SW480 (cell line): ENCODE measurements around the gene SLC12A1.

Source experiments
- DNase-seq: peaks from one replicate; pipeline ENCODE4 v3.0.0-alpha.2; 2016; ENCODE audit warnings: low spot score

Gene SLC12A1

DNA sequence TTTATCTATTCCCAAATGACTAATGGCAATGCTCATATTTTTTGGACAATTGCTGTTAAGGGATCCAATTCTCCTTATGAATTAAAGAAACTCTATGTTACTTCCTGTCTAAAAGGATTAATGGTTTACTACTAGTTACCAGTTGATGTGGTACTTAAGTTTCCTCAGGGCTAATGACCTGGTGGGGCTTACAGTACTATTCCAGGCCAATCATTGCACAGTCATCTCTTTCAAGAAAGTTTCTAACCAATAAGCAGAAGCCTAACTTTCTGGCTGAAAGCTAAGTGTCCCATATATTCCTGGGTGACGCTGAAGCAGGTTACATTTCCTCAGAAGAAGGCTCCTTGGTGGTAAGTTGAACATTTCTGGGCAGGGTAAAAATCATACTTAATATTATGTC is at the start of gene SLC12A1:
Gene SLC12A1 (plus strand): TSS at position 322 of the 400 bp plus-strand sequence. CDS start 1,418 bp downstream, outside the sequence.
- DNase-seq: no peak

DNA sequence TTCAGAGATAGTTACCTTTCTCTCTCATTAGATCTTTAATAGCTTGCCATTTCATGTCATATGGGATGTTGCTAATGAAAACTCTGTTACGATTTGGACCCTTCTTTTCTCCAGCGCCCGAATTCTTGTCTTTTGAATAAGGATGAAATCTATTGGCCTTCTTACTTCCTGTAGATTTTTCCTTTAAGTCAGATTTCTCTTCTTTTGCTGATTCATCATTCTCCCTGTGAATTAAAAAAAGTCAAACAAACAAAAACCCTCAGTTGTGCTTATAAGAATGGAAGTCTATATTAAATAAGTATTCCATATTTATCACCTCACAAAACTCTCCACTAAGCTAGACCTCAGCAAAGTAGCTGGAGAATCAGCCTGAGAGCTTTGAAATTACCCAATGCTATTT is 37.5 kb upstream of the SLC12A1 start:
- DNase-seq: no peak

DNA sequence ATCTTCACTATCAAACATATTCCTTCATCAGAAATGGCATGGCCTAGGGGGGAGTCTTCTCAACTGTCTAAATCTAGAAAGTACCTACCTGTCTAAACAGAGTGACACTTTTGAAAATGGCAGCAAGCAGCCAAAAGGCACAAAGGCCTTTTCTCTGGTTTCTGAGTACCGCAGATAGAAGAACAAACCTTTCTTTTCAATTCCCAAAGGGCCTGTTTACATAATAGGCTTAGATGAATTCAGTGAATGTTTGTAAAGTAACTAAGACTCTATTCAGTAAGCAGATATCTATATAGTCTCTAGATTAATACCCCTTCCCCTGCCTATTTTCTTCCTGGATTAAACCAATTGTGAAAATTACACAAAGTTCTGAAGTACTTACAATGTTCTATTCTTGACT is 35.1 kb upstream of the SLC12A1 start:
- DNase-seq: no peak

DNA sequence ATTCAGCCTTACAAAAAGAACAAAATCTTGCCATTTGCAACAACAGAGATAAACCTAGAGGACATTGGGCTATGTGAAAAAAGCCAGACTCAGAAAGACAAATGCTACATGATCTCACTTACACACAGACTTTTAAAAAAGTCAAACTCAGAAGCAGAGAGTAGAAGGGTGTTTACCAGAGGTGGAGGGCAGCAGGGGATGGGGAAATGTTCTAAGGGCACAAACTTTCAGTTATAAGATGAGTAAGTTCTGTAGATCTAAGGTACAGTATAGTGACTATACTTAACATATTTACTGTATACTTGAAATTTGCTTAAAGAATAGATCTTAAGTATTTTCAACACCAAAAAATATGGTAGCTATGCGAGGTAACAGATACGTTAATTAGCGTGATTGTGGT is 31.0 kb upstream of the SLC12A1 start:
- DNase-seq: no peak

DNA sequence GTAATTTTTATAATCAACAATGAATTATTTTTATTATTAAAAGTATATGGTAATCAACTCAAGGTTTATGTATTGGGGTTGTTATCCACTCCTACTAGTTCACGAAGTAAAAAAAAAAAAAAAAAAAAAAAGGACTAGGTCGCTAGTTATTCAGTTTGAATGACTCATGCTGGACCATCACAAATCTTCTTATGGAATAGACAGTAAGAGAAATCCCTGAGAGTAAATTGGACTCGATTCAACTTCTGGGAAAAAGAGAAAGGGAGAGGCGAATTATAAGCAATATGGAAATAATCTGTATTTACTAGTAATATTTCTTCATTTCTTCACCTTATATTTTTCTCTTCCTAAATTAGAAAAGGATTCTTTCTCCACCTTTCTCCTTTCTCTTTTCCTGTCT is 30.0 kb upstream of the SLC12A1 start:
- DNase-seq: no peak

DNA sequence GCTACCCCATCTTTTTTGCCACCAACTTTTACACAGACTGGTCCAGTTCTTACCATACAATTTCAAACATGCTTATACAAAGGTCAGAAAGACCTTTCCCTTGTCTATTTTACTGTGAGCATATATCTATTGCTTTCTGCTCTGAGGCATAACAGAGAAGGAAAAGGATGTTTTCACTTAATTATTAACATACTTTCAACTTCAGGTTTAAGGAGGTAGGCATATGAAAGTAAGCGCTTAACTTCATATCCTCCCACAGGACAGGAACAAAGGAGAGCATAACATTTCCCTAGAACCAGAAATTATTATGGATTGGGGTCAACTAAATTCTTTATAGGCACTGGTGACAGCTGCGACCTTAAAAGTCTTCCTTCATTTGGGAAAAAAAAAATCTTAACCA is 29.1 kb upstream of the SLC12A1 start:
- DNase-seq: no peak

DNA sequence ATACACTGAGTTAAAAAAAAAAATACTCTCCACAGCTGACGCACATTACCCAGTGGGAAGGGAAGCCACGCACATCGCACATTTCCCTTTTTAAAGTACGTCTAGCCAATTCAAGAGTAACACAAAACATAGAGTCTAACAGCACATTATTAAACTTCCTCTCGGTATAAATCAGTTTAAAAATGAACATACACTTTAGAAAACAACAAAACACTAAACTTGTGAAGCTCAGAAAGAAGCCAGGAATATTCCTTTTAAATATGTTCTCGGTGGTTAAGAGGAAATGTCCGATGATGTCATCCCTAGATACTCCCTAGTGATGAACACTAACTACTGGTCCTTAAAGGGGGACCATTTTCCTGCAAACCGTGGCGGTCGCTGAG is 28.7 kb upstream of the SLC12A1 start:
- DNase-seq: peak; percentile 58

DNA sequence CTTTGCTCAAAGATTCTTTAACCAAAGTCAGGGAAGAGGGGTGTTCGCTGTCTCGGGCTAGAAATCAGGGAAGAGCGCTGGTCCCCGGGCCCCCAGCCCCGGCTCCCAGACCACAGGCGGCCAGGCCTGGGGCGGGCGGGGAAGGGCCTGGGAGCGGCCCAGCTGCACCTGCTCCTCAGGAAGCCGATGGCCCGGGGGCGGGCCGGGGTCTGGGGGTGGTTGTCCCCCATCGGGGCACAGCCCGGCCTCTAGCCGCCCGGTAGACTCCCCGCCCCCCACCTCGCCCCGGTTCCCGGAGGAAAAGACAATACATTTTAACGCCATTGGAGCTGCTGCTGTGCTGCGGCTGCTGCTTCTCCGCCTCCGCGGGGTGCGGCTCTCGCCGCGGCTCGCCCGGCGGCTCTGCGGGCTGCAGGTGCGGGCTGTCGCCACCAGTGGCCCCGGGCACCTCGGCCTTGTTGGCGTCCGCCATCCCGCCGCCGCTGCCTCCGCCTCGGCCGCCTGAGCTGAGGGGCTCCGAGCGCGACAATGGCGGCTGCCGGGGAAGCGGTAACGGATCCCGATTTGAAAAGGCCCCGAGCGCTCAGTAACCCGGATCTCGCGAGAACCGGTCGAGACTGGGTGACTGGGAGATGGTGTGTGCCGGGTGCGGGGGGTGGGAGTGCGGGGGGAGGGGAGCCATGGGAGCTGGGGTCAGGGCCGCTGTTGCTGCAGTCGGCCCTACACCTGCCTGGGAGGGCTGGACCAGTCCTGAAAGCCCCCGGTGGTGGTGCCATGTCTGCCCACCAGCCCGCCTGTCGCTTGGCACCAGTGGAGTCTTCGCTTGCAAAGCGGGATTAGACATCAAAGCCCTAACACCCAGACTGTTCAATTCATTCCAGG is 28.1 kb upstream of the SLC12A1 start, which contains the start of gene MYEF2:
Gene MYEF2 (minus strand): TSS at position 530 of the 882 bp plus-strand sequence. CDS start 58 bp downstream, at position 472.
- peak; percentile 63 for DNase-seq

DNA sequence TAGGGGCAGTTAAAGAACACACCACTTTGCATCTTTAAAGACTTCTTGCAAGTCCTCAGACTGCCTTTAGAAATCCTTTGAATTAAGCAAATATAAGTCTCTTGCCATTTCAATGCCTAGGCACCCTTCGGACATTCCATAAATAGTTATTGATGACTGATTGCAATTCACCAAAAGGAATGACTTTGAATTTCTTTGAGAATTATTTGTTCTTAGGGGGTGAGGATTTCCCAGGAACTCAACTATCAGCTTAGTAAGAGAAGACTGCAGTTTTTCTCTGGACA is 27.5 kb upstream of the SLC12A1 start:
- no peak for DNase-seq

DNA sequence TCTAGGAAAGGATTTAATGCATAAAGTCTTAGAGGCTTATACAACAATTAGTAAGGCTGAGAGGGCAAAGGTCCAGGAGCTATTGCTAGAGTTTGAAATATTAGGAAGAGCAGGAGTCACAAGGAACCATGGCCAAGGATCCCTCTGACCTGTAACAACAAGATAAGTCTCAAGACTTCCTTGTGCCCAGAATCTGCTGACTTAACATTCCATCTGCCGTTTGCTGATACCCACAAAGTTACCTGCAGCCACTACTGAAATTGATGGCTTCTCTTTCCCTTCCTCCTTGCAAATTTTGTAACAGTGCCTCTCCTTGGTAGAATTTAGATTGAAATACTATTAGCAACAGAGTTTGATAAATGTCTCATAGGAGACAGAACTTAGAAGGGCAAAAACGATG is 23.4 kb upstream of the SLC12A1 start:
- no peak for DNase-seq

DNA sequence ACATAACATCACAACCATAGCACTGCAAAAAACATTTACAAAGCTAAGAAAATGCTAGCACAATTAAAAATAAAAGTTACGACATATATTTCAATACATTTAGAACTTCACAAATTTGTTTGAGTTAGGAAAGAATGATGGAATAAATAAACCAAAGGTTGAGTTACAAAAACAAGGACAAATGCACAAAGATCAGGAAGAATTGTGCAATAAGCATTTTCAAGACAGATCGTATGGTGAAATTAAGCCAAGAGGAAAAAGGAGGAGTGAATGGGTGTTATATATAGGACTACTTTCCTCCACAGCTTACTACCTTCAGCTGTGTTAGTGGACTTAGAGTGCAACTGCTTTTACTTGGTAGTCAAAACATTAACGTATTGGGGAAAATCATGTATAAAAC is 20.6 kb upstream of the SLC12A1 start:
- DNase-seq: no peak

DNA sequence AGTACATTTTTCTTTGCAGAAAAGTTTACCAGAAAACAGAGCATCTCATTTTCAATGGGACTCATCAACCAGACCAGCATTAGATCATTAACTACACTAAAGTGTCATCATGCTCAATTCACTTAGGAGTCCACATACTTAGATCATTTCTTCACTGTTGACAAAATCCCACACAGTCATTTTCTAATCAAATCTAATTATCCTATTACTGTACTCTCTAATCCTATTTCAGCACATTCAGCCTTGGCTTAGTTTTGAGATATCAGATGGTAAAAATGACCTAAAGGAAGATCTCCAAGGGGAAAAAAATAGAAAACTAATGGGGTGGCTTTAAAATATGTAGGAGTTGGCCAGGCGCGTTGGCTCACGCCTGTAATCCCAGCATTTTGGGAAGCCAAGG is 19.8 kb upstream of the SLC12A1 start:
- DNase-seq: no peak

DNA sequence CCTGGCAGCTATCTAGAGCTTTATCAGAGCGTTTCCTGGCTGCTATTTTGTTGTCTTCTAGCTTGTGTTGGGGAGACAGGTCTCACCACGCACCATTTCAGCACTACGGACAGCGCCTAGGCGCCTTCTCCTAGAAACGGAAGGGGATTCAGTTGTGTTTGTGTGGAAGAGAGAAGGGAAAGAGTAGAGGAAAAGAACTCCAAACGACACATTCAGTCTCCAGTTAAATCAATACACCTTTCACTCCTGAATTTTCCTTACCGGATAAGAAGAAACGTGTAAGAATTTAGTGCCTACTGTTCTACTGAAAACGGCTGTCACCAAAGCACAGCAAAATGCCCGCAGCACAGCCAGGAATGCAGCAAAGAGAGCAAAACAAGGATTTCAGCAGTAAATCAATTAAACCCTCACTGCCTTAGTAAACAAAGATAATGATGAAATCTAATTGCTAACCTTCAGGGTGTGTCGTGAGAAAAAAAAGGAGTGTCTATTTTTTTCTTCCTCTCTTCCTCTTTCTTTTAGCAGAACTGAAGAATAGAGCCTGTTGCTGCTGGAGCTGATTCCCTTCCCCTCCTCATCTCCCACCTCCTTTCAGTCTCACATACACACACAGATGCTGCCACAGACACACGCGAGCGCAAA is 15.0 kb upstream of the SLC12A1 start:
- DNase-seq: peak; percentile 39

DNA sequence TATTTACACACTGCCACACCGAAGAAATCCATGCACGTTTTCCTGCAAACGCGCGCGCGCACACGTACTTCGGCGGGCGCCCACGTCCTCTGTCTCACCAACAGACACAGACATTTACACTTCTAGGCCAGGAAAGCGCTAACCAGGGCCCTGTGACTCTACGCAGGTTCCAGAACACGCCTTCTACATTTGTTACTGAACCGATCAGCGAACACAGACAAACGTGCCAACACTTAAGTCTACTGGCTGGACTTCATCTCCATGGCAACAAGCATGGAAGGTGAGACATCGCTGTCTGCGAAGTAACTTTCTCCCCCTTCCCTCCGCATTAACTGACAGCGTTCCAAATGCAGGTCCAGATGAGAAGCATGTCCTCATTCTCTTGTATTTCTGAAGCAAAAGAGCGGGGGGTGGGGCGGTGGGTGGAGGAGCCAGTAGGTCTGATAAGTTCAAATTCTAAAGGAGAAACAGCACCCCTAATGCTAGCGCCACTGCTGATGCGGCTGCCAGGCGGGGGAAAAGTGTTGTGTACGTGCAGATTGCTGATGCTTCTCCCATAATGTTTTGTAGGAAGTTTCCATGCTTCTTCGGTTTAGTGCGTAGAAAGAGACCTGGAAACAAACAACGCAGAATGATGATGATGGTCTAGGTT is 14.4 kb upstream of the SLC12A1 start, which contains the start of gene CTXN2:
Gene CTXN2 (plus strand): TSS at position 92 of the 652 bp plus-strand sequence. CDS start 9,636 bp downstream, outside the sequence.
- DNase-seq: no peak

DNA sequence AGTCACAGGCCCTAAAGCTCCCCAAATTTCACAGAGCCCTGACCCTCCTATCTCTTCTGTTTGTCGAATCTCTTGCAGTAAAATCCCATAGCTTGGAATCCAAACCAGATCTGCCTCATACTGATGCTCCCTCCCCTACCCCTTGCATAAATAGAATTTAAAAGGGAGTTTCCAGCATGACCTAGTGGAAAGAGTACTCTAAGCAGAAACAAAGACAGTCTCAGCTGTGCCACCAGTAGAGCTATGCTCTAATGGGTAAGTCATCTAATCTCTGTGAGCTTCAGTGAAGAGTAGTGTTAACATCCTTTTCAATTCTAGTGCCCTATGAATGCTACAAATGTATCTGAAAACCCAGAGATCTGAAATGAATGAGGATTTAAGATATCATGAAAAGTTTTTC is 4.0 kb upstream of the SLC12A1 start:
- no peak for DNase-seq

DNA sequence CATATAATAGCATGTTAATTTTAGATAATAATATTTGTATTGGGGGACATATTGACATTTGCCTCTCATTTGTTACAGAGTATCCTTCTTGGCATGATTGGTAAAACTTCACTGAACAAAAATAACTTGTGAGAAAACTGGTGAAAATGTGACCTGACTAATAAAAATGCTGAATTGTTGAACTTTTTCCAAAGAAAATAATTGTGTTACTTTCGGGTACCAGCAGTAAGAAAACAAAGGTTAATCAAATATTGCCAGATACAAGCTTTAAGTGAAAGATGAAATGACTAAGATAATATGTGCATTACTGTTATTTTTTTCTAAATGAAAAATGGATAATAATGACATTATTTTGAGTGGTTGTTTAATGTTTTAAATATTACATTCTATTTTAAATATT is 15.2 kb downstream of the SLC12A1 start:
- no peak for DNase-seq

DNA sequence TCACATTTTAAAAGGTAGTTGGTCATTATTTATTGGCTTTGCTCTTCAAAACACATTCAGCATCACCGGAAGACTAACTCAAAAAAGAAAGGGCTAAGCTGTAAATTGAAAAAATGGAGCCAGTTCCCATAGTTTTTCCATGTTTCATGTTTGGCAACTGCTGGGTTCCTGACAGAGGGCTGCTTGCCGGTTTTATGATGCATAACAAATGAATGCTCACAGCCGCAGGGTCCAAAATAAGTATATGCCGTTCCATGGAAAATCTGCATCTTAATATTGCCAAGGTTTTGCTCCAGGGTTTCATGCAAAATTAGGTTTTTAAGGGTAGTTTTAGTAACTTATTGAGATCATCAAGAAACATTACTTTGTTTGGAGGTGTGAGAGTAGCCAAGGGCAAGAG is 15.8 kb downstream of the SLC12A1 start:
- DNase-seq: no peak

DNA sequence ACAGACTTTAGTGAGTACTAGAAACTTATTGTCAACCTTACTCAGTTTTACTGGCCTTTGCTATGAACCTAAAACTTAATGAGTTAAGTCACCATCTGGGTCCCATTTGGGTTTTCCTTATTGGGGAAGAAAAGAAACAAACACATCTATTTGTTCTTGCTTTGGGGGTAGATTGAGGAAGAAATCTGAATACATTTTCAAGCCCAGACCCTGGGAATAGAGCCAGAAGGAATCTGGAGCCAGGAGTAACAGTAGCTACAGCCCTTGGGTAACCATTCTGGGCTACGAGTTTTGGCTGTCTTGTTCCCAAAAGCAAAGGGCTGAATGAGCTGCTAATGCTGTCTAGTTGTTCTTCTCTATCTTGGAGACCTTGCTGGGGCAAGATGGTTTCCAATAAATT is 16.5 kb downstream of the SLC12A1 start:
- DNase-seq: no peak

DNA sequence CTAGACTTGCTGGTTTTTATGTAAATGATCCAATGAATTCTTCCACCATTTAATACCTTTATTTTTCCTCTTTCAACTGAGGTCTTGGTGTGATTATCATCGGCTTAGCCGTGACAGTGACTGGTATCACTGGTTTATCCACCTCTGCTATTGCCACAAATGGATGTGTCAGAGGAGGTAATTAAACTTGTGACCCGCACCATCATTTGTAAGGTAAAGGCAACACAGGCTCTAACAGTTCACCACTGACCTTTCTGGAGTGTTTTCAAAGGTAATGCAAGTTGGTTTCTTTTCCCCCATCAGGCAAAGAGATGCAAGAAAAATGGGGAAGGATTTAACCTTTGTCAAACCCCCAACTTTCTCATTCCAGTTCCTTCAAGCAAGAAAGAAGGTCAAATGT is 19.7 kb downstream of the SLC12A1 start:
- DNase-seq: no peak

DNA sequence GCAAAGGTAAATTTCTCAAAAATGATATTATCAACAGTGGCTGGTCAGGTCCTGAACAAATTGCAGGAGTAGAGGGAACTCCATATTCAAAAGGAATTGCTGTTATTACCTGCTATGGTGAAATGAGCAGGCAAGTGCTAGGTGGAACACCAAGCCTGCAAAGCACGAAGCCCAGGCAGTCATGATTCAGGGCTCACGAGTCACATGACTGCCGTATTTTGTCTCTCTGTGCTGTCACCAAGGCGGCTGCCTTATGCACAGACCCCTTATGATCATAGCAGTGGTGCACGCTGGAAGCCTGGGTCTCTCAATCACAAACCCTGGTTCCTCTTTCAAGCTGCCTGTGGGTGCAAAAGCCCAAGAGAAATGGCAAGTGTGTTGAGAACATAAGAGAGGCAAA is 24.4 kb downstream of the SLC12A1 start:
- no peak for DNase-seq

DNA sequence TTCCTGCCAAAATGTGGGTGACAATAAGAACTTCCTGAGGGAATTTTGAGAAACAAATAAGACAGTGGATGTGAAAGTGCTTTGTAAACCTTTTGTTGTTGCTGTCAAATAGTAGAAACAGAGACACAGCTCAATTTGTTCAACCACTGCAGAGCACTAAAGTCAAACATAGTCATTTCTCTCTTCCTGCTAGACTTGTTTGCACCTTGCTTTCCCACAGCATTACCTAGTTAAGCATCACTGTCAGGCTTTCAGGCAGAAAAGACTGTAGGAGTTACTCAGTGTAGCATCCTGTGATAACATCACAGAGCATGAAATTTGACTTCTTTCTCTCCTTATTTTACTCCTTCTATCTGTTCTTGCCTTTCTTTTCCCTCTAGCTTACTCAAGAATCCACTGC is 27.1 kb downstream of the SLC12A1 start:
- DNase-seq: no peak

DNA sequence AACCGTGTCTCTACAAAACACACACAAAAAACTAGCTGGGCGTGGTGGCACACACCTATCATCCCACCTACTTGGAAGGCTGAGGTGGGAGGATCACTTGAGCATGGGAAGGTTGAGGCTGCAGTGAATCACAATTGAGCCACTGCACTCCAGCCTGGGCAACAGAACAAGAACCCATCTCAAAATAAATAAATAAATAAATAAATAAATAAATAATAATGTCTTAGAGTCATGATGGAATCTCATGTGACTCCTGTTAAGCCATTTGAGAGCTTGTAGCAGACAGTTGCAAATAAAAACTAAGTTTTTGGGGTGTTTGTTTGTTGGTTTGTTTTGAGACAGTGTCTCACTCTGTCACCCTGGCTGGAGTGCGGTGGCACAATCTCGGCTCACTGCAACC is 33.2 kb downstream of the SLC12A1 start:
- DNase-seq: no peak

DNA sequence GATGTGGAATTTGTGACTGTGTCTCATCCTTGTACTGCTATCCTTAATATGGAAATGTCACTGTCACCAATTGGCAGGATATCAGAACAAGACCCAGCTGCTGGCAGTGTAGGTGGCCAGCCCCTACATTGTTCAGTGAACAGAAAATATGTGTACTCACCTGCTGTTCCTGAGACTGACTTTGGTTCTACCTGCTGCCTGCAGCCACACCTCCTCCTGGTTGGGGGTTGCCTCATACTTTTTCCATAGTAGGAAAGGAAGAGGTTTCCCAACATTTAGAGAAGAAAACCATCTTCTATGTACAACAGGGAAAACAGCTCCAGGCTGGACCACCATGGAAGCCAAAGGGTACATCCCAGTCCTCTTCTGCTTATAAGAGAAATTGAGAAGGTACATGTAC is 35.9 kb downstream of the SLC12A1 start:
- no peak for DNase-seq
